Stimulated activated CD8-positive, alpha-beta memory T cell treated with anti-CD3 and anti-CD28 coated beads, Interleukin-2, amount 100 ng/mL, for 1 hour (primary cell): Measurements from ENCODE around the gene SLC9A7.
A peak's percentile ranks its signal among the peaks of the same experiment; 100 is the strongest.
"Not testable (repeated sequence)": the region's sequence is repeated elsewhere in the genome, so short reads cannot be mapped to it uniquely, and the experiment has no call there.

ENCODE experiments used
- DNase-seq, 2 donors: peaks; one replicate each; pipeline ENCODE4 v3.0.0-alpha.2; 2020; ENCODE audit warnings: low read depth in 2 of 2

Gene SLC9A7

DNA sequence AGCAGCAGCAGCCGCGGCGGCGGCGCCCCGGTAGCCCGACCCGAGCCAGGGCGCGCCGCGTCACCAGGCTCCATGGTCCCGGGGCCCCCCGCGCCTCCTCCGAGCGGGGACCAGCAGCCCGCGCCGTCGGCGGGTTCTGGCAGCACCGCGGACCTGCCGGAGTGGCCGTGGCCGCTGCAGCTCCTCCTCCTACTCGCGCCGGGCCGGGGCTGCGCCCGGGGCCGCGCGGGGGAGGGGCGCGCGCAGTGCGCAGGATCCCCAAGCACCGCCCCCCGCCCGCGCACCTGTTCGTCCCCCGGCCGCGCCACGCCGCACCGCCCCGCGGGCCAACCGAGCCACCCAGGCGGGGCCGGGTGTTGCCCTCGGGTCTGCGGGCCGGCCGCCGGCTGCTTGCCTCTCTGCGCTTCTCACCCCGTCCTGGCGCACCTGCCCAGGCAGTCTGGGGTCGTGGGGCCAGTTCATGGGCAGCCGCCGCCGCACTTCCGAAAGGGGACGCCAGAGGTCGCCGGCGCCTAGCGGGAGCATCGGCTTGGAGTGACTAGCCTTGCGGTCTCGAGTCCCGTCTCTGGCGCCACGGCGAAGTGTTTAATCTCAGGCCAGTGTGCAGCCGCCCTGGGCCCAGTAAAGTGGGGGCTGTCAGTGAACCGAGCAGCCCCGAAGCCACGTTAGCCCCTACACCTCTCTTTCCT is at the start of gene SLC9A7:
TSS of gene SLC9A7 (minus strand) at position 163 of the 689 bp plus-strand sequence. CDS start at position 74, 89 bp downstream.
- peak; percentile 49 to 61 for DNase-seq

DNA sequence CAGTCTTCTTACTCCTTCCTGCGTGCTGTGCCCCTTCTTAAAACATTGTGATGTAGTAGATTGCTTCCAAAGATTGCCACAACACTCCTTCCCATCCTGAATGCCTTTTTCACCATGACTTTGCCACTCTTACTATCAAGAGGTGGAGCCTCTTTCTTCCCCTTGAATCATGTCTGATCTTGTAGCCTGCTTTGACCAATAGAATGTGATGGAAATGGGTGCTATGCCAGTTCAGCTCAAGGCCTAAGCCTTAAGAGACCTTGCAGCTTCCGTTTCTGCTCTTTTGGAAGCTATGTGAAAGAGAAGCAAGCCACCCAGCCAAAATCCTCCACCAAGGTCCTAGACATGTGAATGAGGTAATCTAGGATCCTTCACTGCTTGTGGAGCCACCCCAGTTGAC is 46.4 kb upstream of the SLC9A7 start:
- no peak for DNase-seq

DNA sequence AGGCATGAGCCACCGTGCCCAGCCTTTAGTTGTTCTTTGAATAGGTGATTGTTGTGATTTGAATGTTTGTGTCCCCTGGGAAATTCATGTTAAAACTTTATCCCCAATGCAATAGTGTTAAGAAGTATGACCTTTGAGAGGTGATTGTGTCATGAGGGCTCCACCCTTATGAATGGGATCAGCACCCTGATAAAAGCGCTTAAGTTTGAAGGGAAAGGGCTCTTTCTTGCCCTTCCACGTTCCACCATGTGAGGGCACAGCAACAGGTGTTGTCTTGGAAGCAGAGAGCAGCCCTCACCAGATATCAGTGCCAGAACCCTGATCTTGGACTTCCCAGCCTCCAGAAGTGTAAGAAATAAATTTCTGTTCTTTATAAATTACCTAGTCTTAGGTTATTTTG is 44.2 kb upstream of the SLC9A7 start:
- DNase-seq = no peak

DNA sequence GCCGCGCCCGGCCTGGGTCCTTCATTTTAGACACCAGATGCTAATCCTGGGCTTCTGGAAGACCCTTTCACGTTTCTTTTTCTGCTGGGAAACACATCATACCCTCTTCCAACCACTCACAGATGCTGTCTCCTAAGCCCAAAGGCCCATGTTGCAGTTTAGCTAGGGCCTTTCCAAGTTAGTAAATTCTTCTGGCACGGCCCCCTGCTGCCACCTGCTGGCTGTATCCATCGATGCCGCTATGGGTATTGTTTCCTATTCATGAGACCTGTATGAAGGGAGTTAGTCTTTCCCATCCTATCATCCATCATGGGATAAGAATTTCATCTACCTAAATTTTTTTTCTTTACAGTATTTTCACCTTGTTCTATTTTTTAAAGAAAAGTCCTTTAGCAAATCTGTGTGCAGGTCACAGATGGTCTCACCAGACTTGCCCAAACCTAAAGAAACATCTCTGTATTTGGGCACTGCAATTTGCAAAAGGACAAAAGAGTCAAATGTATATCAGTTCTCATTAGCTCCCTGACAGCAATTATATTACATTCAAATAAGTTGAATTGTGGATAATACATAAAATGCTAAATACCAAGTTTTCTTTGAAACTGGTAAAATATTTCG is 37.8 kb upstream of the SLC9A7 start:
- DNase-seq = peak; percentile 40 to 45

DNA sequence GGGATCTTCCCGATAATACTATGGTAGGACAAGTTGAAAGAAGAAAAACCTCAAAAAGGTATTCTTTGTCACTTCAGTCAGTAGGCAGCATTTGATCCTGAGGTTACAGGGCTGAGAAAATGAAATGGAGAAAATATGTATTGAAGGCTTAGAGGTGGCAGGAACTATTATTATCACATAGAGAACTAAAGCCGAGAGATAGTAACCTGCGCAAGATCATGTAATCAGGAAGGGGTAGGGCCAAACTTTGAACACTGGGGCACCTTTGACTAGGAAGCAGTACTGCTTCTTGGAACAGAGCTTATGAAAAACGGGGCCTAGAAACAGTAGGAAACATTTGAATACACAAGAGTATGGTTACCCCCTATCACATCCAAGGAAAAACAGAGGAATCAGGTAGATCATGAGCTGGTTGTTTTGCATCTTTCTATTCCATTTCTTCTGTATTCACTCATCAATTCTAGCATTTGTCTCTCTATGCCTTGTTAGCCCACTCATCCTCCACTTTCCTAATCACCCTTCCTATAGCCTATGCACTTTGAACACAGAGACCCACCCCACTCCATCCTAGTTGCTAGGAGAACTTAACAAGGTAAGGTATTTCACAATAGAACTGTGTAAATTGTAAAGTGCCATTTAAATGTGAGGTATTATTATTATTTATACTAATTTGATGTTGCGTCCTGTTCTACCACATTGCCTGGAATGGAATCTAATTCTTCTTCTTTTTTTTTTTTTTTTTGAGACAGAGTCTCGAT is 34.6 kb upstream of the SLC9A7 start:
- DNase-seq = no peak

DNA sequence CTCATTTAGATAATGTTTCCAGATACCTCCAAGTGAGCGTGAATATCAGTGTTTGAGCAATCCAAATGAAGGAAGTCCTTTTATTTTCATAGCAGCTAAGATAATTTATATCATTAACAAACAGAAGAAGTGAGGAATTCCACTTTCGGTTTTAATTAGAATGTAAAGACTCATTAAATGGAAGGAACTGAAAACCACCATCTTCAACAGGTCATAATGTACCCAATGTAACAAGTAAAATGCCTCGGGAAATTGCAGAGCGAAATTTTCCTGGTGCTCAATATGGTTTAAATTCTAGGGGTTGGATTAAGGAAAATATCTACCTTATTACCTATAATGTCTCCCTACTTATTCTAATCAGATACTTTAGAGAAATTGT is 33.9 kb upstream of the SLC9A7 start:
- DNase-seq = no peak

DNA sequence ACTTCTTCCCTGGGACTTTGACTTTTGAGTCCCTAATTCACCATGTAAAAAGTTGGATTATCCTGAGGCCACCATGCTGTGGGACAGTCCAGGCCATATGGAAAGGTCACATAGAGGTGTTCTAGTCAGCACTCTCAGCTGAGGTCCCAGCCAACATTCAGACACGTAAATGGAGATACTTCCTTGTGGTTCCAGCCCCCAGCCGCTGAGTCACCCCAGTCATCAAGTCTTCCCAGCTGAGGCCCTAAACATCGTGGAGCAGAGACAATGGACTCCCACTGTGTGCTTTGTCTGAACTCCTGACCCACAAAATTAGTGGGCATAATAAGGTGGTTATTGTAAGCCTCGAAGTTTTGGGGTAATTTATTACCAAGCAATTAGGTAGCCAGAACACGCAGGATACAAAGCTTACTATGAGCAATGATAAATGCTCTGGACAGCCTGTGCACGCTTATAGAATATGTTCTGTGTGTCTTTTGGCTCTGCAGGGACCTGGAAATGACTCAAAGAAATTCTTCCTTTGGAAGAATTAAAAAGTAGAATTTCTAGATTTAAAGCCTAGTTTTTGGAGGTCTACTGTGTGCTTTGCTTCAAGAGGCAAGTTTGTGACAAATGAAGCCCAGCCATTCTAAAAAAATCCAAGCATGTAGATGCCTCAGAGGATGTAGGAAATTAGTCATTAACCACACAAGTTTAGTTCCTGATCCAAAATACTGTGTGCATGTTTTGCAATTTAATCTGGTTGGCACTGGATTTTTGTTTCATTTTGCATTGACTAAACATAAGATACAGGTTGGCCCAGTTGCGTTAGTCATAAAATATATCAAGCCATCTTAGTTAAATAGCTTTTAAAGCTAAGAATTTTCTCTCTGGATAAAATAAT is 33.2 kb upstream of the SLC9A7 start:
- no peak for DNase-seq

DNA sequence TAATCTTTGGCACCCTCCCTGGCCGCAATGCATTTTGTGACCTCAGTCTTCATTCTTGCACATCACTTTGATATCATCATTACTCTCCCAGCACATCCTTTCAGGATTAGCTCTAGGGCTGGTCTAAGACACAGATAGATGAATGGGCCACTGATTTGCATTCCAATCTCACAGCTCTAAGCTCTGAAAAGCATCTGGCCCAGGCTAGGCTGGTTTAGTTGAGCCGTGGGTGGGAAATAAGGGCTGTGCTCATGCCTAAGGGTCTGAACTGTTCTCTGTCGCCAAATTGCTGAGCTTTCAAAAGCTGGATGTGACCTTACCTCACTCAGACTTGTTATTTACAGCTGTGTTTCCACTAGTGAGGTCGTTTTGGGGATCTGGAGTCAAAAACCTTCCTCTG is 30.0 kb upstream of the SLC9A7 start:
- no peak for DNase-seq

DNA sequence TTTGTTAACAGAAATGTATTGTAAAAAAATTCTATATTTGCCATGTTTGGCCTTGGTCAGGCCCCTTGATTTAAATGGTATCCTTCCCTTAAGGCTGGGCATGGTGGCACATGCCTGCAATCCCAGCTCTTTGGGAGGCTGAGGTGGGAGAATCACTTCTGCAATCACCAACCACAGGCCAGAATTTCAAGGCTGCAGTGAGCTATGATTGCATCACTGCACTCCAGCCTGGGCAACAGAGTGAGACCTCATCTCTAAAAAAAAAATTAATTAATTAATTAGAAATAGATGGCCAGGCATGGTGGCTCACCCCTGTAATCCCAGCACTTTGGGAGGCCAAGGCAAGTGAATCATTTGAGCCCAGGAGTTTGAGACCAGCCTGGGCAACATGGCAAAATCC is 25.5 kb upstream of the SLC9A7 start:
- not testable (repeated sequence) for DNase-seq

DNA sequence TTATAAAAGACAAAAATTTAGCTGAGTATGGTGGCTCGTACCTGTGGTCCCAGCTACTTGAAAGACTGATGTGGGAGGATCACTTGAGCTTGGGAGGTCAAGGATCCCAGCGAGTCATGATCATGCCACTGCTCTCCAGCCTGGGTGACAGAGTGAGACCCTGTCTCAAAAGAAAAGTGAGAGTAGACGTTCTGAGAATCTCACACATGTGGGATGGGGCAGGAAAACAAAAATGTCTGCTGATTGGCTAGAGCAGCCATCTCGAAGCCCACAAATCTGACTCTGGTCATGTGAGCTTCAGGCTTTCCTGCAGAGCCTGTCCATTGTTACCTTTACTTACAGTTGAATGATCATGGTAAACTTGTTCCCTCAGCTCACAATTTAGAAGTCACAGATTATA is 23.1 kb upstream of the SLC9A7 start:
- DNase-seq = no peak

DNA sequence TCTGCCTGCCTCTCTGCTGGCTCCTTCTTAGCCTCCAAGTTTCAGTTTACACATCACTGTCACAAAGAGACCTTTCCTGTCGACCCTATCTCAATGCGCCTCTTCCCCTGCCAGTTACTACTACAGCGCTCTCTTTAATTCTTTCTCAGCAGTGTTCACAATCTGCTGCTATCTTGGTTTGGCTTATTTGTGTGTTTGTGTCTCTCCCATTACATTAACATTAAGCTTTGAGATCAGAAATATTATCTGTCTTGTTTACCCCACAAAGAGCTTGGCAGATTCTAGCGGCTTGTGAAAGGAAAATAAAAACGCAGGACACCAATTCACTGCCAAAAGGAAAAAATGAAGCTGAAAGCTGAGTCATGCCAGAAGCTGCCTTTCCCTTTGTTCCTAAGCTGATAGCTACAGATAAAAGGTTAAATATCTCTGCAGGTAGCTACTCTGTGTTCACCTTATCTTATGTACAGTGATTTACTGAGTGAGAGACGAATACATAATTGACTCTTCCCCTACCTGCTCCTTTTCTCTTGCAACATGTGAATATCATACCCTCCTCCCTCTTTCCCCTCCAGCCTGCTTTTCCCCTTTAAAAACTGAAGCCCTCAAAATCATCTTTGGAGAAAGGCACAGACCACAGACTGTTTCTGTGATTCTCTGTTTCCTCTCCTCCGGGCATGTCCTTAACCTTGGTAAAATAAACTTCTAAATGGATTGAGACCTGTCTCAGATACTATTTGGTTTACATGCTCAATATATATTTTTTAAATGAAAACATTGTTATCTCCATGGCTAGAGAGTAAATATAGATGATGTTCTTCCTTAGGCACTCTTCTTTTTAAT is 19.3 kb upstream of the SLC9A7 start:
- DNase-seq = no peak

DNA sequence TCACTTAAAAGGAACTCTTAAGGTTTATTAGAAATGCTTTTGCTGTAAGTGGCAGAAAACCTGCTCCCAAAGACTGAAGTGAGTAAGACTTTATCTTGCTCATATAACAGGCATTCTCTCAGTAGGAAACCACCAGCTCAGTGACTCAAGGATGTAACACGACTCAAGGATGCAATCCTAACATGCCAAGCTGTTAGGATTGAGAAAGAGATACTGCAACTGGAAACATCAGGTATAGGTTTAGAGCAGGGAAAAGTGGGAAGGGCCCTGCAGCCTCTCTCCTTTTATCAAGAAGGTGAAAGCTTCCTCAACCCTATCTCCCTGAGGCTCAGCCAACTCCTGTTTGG is 11.9 kb upstream of the SLC9A7 start:
- DNase-seq = no peak

DNA sequence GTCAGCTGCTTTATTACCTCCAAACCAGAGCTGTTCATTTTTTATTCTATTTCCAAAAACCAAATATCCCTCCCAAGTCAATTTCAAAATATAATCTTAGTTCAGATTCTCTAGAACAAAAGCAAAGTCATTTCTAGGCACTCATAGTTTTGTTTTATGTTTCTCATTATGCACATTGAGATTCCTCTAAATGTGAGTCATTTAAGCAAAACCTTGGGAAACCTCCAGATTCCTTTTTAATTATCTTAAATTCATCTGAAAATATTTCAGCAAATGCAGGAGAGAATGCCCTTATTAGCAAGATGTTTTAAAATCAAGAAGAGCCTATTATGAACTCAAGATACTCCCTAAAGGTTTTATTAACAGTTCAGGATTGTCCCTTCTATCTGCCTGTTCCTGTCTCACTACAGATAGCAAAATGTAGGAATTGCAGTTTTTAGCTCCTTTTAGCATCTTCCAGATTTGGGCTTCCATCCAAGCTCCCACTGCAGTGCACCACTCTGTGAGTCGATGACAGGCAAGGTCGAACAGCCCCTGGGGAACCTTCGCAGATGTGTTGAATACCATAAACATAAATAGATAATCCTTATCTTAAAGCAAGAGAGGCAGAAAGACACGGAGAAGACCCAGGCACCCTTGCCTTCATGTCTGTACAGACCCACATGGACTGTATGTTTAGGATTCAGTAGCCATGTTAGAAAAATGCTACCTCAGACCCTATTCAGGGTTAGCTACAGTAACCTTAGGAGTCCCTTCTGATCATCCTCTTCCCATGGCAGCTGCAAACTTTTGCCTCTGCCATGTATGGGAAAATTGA is 11.3 kb upstream of the SLC9A7 start:
- no peak for DNase-seq

DNA sequence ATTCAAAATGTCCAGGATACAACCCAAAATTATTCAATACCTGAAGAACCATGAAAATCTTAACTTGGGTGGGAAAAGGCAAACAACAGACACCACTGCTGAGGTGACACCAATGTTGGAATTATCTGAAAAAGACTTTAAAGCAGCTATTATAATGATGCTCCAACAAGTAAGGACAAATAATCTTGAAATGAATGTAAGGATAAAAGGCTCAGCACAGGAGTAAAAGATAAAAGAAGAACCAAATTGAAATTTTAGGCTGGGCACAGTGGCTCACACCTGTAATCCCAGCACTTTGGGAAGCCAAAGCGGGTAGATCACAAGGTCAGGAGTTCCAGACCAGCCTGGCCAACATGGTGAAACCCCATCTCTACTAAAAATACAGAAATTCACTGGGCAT is 4.0 kb upstream of the SLC9A7 start:
- no peak for DNase-seq

DNA sequence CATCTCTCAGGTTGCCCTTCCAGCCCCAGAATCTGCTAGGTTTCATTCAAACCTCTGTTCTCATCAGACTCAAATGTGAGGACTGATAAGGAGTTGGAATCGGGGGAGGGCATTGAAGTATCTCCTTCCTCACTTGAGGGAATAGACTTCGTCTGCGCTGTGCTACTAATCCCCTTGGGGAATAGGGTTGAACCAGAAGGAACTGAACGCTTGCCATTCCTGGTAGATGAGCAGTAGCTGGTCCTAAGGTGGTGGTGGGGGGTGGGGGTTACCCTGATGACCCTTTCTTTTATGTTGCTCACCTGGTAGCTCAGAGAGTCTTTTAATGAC is 692 bp upstream of the SLC9A7 start:
- no peak for DNase-seq

DNA sequence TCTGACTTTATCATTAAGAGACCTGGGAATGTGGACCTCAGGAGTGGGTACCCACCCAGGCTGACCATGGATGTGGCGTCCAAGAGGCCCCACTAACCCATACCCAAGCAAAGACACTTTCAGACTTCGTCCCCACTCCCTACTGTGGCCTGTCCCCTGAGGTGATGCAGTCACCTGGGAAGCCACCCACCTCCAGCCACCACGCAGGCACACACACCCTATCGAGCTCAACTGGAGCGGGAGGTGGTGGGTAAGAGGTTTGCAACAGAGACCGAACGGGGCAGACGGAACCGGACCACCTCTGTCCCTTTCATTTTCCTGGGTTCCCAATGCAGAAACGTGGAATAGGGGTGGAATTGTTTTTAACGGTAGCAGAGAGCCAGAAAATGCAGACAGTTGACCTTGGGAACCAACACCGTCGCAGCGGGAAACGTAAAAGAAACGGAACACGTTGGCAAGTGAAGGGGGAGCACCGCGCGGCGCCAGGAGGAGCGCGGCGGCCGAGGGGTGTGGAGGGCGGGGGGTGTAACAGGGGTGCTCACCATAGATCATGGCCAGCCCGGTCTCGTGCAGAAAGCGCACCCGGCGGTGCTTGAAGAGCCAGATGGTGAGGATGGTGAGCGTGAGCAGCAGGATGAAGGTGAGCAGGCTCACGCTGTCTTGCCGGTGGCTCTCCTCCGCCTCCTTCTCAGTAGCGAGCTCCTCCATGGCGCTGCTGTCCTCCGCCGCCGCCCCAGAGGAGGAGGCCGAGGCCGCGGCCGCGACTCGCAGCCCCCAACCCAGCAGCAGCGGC is 559 bp downstream of the SLC9A7 start:
- no peak for DNase-seq

DNA sequence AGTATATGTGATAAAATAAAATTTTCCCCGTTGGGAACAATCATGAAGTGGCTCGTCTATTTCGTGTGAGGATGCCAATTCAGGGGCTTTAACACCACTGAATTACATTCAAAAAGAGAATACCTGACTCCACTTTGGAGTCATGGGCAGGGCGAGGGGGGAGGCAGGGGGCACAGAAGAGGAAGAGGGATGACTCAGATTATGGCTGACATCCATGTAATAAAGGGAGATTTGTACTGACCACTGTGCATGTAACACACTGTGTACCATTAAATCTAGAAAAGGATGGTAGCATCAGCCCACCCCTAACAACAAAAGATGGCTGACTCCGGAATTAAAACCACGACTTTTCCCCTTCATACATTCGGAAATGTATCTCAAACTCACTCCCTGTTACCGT is 1.3 kb downstream of the SLC9A7 start:
- DNase-seq = no peak

DNA sequence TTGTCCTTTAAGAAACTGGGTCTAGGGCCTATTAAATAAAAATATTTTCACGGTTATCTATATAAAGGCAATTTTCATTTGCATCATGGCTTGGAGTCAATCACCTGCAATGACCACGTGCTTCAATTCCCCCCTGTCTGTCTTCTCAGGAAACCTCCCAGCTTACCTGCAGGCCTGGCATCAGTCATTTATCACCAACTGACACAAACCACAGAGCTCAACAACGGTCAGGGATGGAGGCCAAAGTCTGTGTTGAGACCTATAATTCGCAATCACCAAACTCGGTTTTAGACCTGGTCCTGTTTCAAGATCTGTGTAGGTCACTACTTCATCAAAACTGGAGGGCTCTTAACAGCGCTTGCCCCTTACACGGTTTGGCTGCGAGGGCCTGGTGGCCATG is 1.9 kb downstream of the SLC9A7 start:
- no peak for DNase-seq

DNA sequence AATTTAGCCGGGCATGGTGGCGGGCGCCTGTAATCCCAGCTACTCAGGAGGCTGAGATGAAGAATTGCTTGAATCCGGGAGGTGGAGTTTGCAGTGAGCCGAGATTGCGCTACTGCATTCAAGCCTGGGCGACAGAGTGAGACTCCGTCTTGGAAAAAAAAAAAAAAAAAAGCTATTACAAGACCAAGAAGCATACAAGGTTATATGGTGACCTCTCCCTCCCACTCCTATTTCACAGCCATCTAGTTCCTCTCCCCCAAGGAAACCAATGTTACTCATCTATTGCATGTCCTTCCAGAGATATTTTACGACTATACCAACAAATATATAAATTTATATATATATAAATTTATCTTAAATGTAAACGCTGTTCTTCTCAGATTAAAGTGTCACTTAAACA is 3.2 kb downstream of the SLC9A7 start:
- no peak for DNase-seq

DNA sequence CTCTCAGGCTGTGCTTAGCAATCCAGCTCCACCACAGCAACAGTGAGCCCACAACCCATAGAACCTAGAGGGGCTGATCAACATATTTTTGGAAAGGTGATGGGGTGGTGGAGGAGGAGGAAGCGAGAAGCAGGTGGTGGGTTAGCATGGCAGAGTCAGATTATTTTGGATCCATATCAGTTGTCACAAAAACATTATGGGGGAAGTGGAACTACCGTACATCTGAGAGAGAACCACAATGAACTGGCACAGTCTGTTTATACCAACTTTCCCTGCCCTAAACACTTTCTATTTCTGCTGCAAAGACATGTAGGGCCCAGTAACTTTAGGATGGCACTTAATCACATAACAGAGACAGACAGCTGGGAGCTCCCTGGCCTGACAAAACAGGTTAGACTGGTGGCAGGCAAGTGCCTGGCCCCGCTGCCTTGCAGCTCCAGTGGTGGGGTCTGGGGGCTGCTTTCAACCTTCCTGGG is 4.3 kb downstream of the SLC9A7 start:
- DNase-seq = no peak
